ENCODE data around the gene LENG9. TPM values are rescaled to one million over a fixed set of nuclear protein-coding genes. Genes with fewer than 3 reads are reported as not detected.
"Not testable (repeated sequence)": the region's sequence is repeated elsewhere in the genome, so short reads cannot be mapped to it uniquely, and the experiment has no call there.

Gene LENG9
- total RNA-seq, 1 donor from 2014 or later, result 0.75 TPM

DNA sequence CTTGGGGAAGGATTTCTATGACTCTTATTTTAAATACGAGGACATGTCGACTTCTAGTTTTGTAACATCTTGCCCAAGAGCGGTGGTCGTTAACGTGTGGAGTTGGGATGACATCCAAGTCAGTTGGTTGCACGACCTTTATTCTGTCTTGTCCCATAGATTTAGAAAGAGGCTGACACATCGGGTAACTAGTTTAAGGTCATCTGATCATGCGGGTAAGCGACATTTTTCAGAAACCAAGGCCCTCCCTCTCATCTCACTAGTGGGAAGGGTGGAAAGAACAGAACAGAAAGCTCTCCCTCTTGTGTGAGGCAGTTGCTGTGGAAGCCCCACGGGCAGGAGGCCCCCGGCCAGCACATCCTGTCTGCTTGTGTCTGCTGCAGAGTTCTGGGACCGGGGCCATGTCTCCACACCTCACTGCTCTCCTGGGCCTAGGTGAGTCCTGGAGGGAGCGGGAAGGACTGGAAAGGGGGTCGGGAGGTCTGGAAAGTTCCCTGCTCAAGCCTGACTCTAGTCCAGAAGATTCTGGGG, 39.0 kb upstream of the LENG9 start, which contains the start of gene LAIR2:
Gene LAIR2, plus strand, starts transcription at position 314 of the 531 bp plus-strand sequence. Its CDS starts 88 bp downstream, at position 402.
- DNase-seq (ENCODE audit: low read depth), result no peak
- TF ChIP-seq, protein P1, sequence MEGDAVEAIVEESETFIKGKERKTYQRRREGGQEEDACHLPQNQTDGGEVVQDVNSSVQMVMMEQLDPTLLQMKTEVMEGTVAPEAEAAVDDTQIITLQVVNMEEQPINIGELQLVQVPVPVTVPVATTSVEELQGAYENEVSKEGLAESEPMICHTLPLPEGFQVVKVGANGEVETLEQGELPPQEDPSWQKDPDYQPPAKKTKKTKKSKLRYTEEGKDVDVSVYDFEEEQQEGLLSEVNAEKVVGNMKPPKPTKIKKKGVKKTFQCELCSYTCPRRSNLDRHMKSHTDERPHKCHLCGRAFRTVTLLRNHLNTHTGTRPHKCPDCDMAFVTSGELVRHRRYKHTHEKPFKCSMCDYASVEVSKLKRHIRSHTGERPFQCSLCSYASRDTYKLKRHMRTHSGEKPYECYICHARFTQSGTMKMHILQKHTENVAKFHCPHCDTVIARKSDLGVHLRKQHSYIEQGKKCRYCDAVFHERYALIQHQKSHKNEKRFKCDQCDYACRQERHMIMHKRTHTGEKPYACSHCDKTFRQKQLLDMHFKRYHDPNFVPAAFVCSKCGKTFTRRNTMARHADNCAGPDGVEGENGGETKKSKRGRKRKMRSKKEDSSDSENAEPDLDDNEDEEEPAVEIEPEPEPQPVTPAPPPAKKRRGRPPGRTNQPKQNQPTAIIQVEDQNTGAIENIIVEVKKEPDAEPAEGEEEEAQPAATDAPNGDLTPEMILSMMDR (IDR thresholded peaks at IDR 0.05; ENCODE audit: insufficient read depth, low read length, poor library complexity, severe bottlenecking), result no peak
- H3K36me3 ChIP-seq (ENCODE audit: control insufficient read depth, insufficient read depth, low read length), result no peaks in the 10 kb centered on the region
- H3K27me3 ChIP-seq (ENCODE audit: control insufficient read depth, insufficient read depth, low read length), result no peaks in the 10 kb centered on the region
- no peak within 1 kb of the TSS for H3K4me3 ChIP-seq (ENCODE audit: low read depth, low read length)

DNA sequence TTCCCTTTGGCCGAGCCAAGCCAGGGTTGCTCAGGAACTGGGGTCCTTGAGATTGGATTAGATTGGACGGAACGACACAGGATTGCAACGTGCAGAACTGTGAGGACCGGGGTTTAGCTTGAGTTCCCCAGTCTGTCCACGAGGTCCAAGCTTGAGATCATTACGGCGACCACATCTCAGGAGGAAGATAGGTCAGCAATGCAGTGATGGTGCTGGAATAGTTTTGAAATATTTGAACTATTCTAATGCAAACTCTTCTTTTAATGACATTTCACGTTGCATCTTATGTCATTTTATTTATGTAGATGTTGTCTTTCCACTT, 34.8 kb upstream of the LENG9 start:
- not testable (repeated sequence) for DNase-seq (ENCODE audit: low read depth); H3K36me3 ChIP-seq (ENCODE audit: control insufficient read depth, insufficient read depth, low read length); H3K4me3 ChIP-seq (ENCODE audit: low read depth, low read length); H3K27me3 ChIP-seq (ENCODE audit: control insufficient read depth, insufficient read depth, low read length)

DNA sequence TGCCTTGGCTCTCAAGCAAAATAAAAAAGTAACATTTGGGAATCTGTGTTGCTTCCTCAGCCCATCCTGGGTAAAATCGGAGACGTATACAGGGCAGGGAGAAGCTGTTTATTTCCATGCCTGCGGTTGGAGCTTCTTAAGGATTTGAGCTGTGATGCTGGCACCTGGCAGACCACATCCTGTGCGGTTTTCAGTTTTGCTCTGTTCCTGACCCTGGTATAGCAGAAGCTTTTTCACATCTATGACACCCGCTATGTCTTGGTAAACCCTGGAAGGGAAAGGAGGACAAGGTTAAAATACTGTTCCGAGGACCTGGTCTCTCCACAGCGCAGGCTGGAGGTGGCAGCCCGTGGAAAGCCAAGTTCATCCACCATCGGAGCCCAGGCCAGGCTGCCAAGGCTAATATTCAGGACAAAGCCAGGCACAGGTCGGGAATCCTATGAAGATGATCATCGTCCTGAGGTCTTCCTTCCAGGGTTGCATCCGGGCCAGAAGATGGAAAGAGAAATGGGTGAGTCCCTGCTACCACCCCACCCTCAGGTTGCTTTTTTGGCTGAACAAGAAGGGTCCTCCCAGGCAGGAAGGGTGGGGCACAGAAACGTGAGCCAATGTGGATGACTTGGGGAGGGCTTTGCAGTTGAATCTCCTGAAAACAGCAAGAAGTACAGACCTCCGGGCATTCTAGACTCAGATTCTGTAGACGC, 34.3 kb upstream of the LENG9 start:
- H3K27me3 ChIP-seq (ENCODE audit: control insufficient read depth, insufficient read depth, low read length); DNase-seq (ENCODE audit: low read depth); H3K36me3 ChIP-seq (ENCODE audit: control insufficient read depth, insufficient read depth, low read length); H3K4me3 ChIP-seq (ENCODE audit: low read depth, low read length): not testable (repeated sequence)

DNA sequence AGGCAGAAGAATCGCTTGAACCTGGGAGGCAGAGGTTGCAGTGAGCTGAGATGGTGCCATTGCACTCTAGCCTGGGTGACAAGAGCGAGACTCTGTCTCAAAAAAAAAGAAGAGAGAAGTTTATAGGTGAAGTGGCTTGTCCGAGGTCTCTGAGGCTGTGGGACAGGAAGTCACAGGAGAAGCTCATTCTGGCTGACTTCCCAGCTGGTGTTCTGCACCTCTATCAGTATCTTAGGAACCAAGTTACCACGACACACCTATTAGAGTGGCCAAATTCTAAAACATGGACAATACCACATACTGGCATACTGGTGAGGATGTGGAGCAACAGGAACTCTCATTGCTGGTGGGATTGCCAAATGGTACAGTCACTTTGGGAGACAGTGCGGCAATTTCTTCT, 31.7 kb upstream of the LENG9 start:
- not testable (repeated sequence) for H3K36me3 ChIP-seq (ENCODE audit: control insufficient read depth, insufficient read depth, low read length); DNase-seq (ENCODE audit: low read depth); H3K4me3 ChIP-seq (ENCODE audit: low read depth, low read length); H3K27me3 ChIP-seq (ENCODE audit: control insufficient read depth, insufficient read depth, low read length)

DNA sequence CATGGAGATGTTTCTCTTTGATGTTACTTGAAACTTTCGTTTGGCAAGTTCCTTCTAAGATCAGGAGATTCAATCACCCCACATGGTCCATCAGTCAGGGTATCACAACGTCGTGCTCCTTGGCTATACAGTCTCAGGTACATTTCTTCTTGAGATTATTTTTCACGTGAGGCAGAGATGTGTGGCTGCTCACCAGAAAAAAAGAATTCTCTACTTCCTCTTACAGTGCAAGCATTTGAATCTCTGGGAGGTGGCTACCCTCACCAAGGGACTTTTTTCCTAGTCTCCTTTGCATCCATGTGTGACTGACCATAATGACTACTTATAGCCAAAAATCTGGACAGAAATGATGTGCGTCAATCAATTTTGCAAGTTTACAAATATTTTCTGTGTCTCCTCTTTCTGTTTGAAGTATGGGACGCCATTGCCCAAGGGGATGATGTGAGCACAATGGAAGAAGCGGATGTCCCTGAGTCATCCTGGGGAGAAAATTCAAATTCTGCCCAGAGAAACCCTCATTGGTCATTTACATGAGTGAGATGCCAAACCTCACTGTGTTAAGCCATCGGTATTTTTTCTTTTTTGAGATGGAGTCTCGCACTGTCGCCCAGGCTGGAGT, 30.5 kb upstream of the LENG9 start:
- no peak overlapping the region for H3K4me3 ChIP-seq (ENCODE audit: low read depth, low read length)
- TF ChIP-seq, protein P1 (IDR thresholded peaks at IDR 0.05; ENCODE audit: insufficient read depth, low read length, poor library complexity, severe bottlenecking), result no peak
- no peaks in the 10 kb centered on the region for H3K36me3 ChIP-seq (ENCODE audit: control insufficient read depth, insufficient read depth, low read length)
- DNase-seq (ENCODE audit: low read depth), result no peak
- no peaks in the 10 kb centered on the region for H3K27me3 ChIP-seq (ENCODE audit: control insufficient read depth, insufficient read depth, low read length)

DNA sequence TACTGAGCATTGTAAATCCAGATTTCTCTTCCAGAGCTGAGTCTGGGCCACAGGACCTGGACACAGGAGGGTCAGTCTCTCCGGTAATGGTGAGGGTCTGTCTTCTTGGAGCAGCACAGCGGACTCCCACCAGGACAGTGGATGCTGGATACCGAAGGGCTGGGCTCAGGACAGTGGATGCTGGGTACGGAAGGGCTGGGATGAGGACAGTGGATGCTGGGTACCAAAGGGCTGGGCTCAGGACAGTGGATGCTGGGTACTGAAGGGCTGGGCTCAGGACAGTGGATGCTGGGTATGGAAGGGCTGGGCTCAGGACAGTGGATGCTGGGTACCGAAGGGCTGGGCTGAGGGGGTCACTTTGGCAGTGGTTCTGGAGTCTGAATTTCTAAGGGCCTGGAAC, 29.5 kb upstream of the LENG9 start:
- H3K27me3 ChIP-seq (ENCODE audit: control insufficient read depth, insufficient read depth, low read length); H3K36me3 ChIP-seq (ENCODE audit: control insufficient read depth, insufficient read depth, low read length); H3K4me3 ChIP-seq (ENCODE audit: low read depth, low read length); DNase-seq (ENCODE audit: low read depth): not testable (repeated sequence)

DNA sequence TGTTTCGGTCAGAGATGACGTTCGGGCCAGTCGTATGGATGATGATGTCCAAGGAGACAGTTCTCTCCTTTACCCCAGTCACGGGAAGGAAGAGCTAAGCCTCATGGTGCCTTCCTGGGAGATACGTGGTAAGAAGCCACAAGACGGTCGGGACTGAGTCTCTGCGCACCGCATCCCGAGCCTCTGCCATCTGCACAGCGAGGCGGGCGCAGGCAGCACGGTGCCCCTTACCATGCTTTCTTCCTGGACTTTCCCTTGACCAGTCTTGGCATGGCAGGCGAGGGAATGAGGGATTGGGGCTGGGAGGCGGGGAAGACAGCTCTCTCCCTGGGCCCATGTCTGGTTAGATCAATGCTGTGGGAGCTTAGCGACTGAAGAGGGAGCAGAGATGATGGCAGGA, 29.0 kb upstream of the LENG9 start:
- DNase-seq (ENCODE audit: low read depth), result no peak
- Histone ChIP-seq H3K36me3 (ENCODE audit: control insufficient read depth, insufficient read depth, low read length) (no peaks in the 10 kb centered on the region), H3K4me3 (ENCODE audit: low read depth, low read length) (no peak overlapping the region), H3K27me3 (ENCODE audit: control insufficient read depth, insufficient read depth, low read length) (no peaks in the 10 kb centered on the region)
- TF ChIP-seq, protein P1 (IDR thresholded peaks at IDR 0.05; ENCODE audit: insufficient read depth, low read length, poor library complexity, severe bottlenecking), result no peak

DNA sequence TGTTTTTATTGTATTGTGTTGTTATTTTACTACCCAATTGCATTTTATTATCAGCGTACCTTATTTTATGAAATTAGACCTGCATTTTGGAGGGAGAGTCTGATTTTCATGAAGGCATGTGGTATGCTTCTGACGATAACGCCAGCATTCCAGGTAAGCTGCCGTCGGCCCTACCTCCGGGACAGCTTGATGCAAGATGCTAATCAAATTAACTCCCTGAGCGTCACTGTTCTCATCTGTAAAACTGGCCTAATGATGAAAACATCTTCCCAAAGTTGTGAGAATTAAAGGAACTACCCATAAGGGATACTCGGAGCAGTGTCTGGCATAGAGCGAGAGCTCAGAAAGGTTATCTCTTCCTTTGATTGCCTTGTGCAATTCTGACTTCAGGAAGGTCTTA, 26.2 kb upstream of the LENG9 start:
- no peaks in the 10 kb centered on the region for H3K36me3 ChIP-seq (ENCODE audit: control insufficient read depth, insufficient read depth, low read length)
- no peak overlapping the region for H3K4me3 ChIP-seq (ENCODE audit: low read depth, low read length)
- no peak for DNase-seq (ENCODE audit: low read depth)
- H3K27me3 ChIP-seq (ENCODE audit: control insufficient read depth, insufficient read depth, low read length), result no peaks in the 10 kb centered on the region
- TF ChIP-seq, protein P1 (IDR thresholded peaks at IDR 0.05; ENCODE audit: insufficient read depth, low read length, poor library complexity, severe bottlenecking), result no peak
